CD8-positive, alpha-beta memory T cell (primary cell): Measurements from ENCODE around the gene TMEM183A. TPM values are rescaled to one million over a fixed set of nuclear protein-coding genes. Genes with fewer than 3 reads are reported as not detected.
"Not testable (repeated sequence)": the region's sequence is repeated elsewhere in the genome, so short reads cannot be mapped to it uniquely, and the experiment has no call there.

ENCODE experiments used
- CTCF ChIA-PET: fragments of 350-600 bp; sonication (Branson Sonifier 250); formaldehyde crosslinking; loops from one replicate; lab custom pipeline; 2021; ENCODE audit warnings: antibody characterized with exemption; lab: Charles Lee
- POLR2A ChIA-PET: fragments of 350-600 bp; sonication (Branson Sonifier 250); formaldehyde crosslinking; loops from one replicate; lab custom pipeline; 2021; ENCODE audit warnings: antibody characterized with exemption; lab: Charles Lee
- DNase-seq, 5 donors: peaks; one replicate each; pipeline versions ENCODE4 v3.0.0 to v3.0.0-alpha.2; 2020 to 2022; ENCODE audit warnings: mixed read lengths in 1 of 5
- H3K27ac ChIP-seq: one replicate; pipeline ENCODE4 v1.7.0; 2013; ENCODE audit warnings: low read depth, mild to moderate bottlenecking, low read length, moderate library complexity
- H3K27me3 ChIP-seq: 2 replicates; pipeline ENCODE4 v1.7.0; 2013; ENCODE audit warnings: low read length, mild to moderate bottlenecking; ENCODE audit not compliant: insufficient read depth, poor library complexity, severe bottlenecking
- H3K36me3 ChIP-seq: 2 replicates; pipeline ENCODE4 v1.7.0; 2013; ENCODE audit warnings: mild to moderate bottlenecking, low read length, moderate library complexity; ENCODE audit not compliant: insufficient read depth
- H3K4me1 ChIP-seq: 2 replicates; pipeline ENCODE4 v1.7.0; 2013; ENCODE audit warnings: mild to moderate bottlenecking, low read length, moderate library complexity; ENCODE audit not compliant: insufficient read depth
- H3K4me3 ChIP-seq: 2 replicates; pipeline ENCODE4 v1.7.0; 2013; ENCODE audit warnings: mild to moderate bottlenecking, low read length
- H3K9me3 ChIP-seq: 2 replicates; pipeline ENCODE4 v1.7.0; 2013; ENCODE audit warnings: mild to moderate bottlenecking, low read length
- H3K27ac Mint-ChIP-seq, 8 donors: one replicate each; pipeline ENCODE4 v1.8.0; 2020 to 2021; ENCODE audit warnings: mixed read lengths in 8 of 8, mild to moderate bottlenecking in 6 of 8, inconsistent platforms in 3 of 8, moderate library complexity in 3 of 8
- H3K27me3 Mint-ChIP-seq, 2 donors: one replicate each; pipeline ENCODE4 v1.8.0; 2020 to 2021; ENCODE audit warnings: mixed read lengths in 2 of 2, mild to moderate bottlenecking in 1 of 2, moderate library complexity in 1 of 2
- H3K36me3 Mint-ChIP-seq, 3 donors: one replicate each; pipeline ENCODE4 v1.8.0; 2020 to 2021; ENCODE audit warnings: mixed read lengths in 3 of 3, inconsistent platforms in 1 of 3, mild to moderate bottlenecking in 1 of 3
- H3K4me1 Mint-ChIP-seq, 3 donors: one replicate each; pipeline ENCODE4 v1.8.0; 2020 to 2021; ENCODE audit warnings: mixed read lengths in 3 of 3, inconsistent platforms in 1 of 3, mild to moderate bottlenecking in 1 of 3
- H3K4me3 Mint-ChIP-seq, 7 donors: one replicate each; pipeline ENCODE4 v1.8.0; 2020 to 2021; ENCODE audit warnings: mixed read lengths in 7 of 7, mild to moderate bottlenecking in 6 of 7, moderate library complexity in 4 of 7, inconsistent platforms in 2 of 7
- H3K9me3 Mint-ChIP-seq, 5 donors: one replicate each; pipeline ENCODE4 v1.8.0; 2020 to 2022; ENCODE audit warnings: mixed read lengths in 5 of 5, mild to moderate bottlenecking in 3 of 5, moderate library complexity in 2 of 5, inconsistent platforms in 1 of 5
- polyA plus RNA-seq: library from polyadenylated mRNA; unstranded; fragments of 300-500 nt; fragmentation: Illumina TruSeq; gene quantifications from one replicate; pipeline ENCODE4 v1.2.3, GENCODE V29; 2021
- total RNA-seq, 2 experiments: library from RNA; stranded (reverse); gene quantifications; one replicate each; pipeline ENCODE4 v1.2.3, GENCODE V29; 2021

The TMEM183A gene
- total and polyA plus RNA-seq, 3 experiments from 2014 or later, result 55.4 to 77.2 (median 76.9) TPM

- no peak for DNase-seq
- Mint-ChIP-seq H3K27me3 (peaks cover 24 to 35% of the 10 kb centered on the region in 2 donors), H3K4me1 (no peaks in the 10 kb centered on the region), H3K9me3 (no peaks in the 10 kb centered on the region), H3K27ac (no peak overlapping the region), H3K36me3 (no peaks in the 10 kb centered on the region), H3K4me3 (no peak overlapping the region)
- POLR2A ChIA-PET, result no interaction called here
- H3K4me3 ChIP-seq, result no peak overlapping the region
- H3K4me1 ChIP-seq, result no peaks in the 10 kb centered on the region
- no peak overlapping the region for H3K27ac ChIP-seq
- H3K36me3 ChIP-seq, result no peaks in the 10 kb centered on the region
- no peaks in the 10 kb centered on the region for H3K9me3 ChIP-seq
- H3K27me3 ChIP-seq, result no peaks in the 10 kb centered on the region
- CTCF ChIA-PET, result no interaction called here
Observed at GRCh38 chr1:202976633-202977032, 30.5 kb upstream of the TMEM183A start.

GRCh38 chr1:202979459-202979858 is 27.7 kb upstream of the TMEM183A start:
- no peak for DNase-seq
- H3K4me3 ChIP-seq, result no peak overlapping the region
- H3K9me3 ChIP-seq, result no peaks in the 10 kb centered on the region
- Mint-ChIP-seq H3K36me3 (no peaks in the 10 kb centered on the region), H3K4me1 (peaks cover 0 to 2% (median 0%) of the 10 kb centered on the region in 3 donors), H3K27me3 (peaks cover 26 to 35% of the 10 kb centered on the region in 2 donors), H3K4me3 (no peak overlapping the region), H3K9me3 (no peaks in the 10 kb centered on the region), H3K27ac (no peak overlapping the region)
- CTCF ChIA-PET, result no interaction called here
- POLR2A ChIA-PET, result no interaction called here
- H3K27ac ChIP-seq, result no peak overlapping the region
- no peaks in the 10 kb centered on the region for H3K36me3 ChIP-seq
- H3K27me3 ChIP-seq, result no peaks in the 10 kb centered on the region
- no peaks in the 10 kb centered on the region for H3K4me1 ChIP-seq

- Mint-ChIP-seq H3K4me3 (no peak overlapping the region), H3K27ac (peak overlapping the region in 1 of 8 donors; percentile 19), H3K9me3 (no peaks in the 10 kb centered on the region), H3K27me3 (peaks cover 18 to 35% of the 10 kb centered on the region in 2 donors), H3K4me1 (peaks cover 0 to 2% (median 0%) of the 10 kb centered on the region in 3 donors), H3K36me3 (no peaks in the 10 kb centered on the region)
- Histone ChIP-seq H3K4me3 (no peak overlapping the region), H3K36me3 (no peaks in the 10 kb centered on the region), H3K27me3 (no peaks in the 10 kb centered on the region), H3K9me3 (no peaks in the 10 kb centered on the region), H3K27ac (no peak overlapping the region), H3K4me1 (no peaks in the 10 kb centered on the region)
- ChIA-PET CTCF (interaction anchor here (0.7 to 1.5 kb wide), 3 partner anchors 11 to 22 kb away, joined by 3 to 4 read pairs (median 3); no protein-coding TSS in a partner anchor), POLR2A (interaction anchor here (0.7 kb wide), 1 partner anchor 38 kb away, joined by 4 read pairs; no protein-coding TSS in a partner anchor)
- no peak for DNase-seq
Observed at GRCh38 chr1:202981939-202982338, 25.2 kb upstream of the TMEM183A start.

GRCh38 chr1:202982715-202983430 is 24.3 kb upstream of the TMEM183A start:
- Histone ChIP-seq H3K27ac (no peak overlapping the region), H3K36me3 (no peaks in the 10 kb centered on the region), H3K9me3 (no peaks in the 10 kb centered on the region), H3K27me3 (no peaks in the 10 kb centered on the region), H3K4me3 (no peak overlapping the region), H3K4me1 (no peaks in the 10 kb centered on the region)
- DNase-seq, result no peak
- H3K4me1 Mint-ChIP-seq, result peaks cover 0 to 2% (median 0%) of the 10 kb centered on the region in 3 donors
- H3K4me3 Mint-ChIP-seq, result no peak overlapping the region
- peaks cover 17 to 31% of the 10 kb centered on the region in 2 donors for H3K27me3 Mint-ChIP-seq
- ChIA-PET POLR2A (no interaction called here), CTCF (interaction anchor here (1.3 kb wide), 1 partner anchor 13 kb away, joined by 4 read pairs; no protein-coding TSS in a partner anchor)
- H3K27ac Mint-ChIP-seq, result no peak overlapping the region
- H3K36me3 Mint-ChIP-seq, result no peaks in the 10 kb centered on the region
- no peaks in the 10 kb centered on the region for H3K9me3 Mint-ChIP-seq

GRCh38 chr1:202986120-202986519 is 21.1 kb upstream of the TMEM183A start:
- H3K27ac Mint-ChIP-seq, H3K4me1 ChIP-seq, H3K36me3 ChIP-seq, H3K4me3 ChIP-seq, H3K4me3 Mint-ChIP-seq, CTCF ChIA-PET, H3K27me3 ChIP-seq, H3K4me1 Mint-ChIP-seq, H3K27ac ChIP-seq, H3K9me3 ChIP-seq, H3K9me3 Mint-ChIP-seq, H3K36me3 Mint-ChIP-seq, DNase-seq: not testable (repeated sequence)
- POLR2A ChIA-PET, result interaction anchor here (0.5 to 0.7 kb wide), 2 partner anchors 9 to 99 kb away, joined by 4 to 5 read pairs; no protein-coding TSS in a partner anchor
- H3K27me3 Mint-ChIP-seq, result peaks cover 5 to 37% of the 10 kb centered on the region in 2 donors

GRCh38 chr1:202987255-202987654 is 19.9 kb upstream of the TMEM183A start:
- CTCF ChIA-PET, result interaction anchor here (2.8 kb wide), 1 partner anchor 12 kb away, joined by 9 read pairs; no protein-coding TSS in a partner anchor
- no peak overlapping the region for H3K27ac ChIP-seq

GRCh38 chr1:202987922-202988583 is 19.1 kb upstream of the TMEM183A start:
- H3K4me3 Mint-ChIP-seq, result no peak overlapping the region
- H3K9me3 Mint-ChIP-seq, result peaks cover 0 to 3% (median 0%) of the 10 kb centered on the region in 5 donors
- peaks cover 16 to 53% of the 10 kb centered on the region in 2 donors for H3K27me3 Mint-ChIP-seq

More at GRCh38 chr1:202987255-202987654, 19.9 kb upstream of the TMEM183A start:
- no peaks in the 10 kb centered on the region for H3K4me1 Mint-ChIP-seq
- peaks cover 15 to 48% of the 10 kb centered on the region in 2 donors for H3K27me3 Mint-ChIP-seq
- H3K4me3 Mint-ChIP-seq, result no peak overlapping the region
- Histone ChIP-seq H3K4me3 (no peak overlapping the region), H3K36me3 (no peaks in the 10 kb centered on the region), H3K27me3 (no peaks in the 10 kb centered on the region), H3K9me3 (no peaks in the 10 kb centered on the region), H3K4me1 (no peaks in the 10 kb centered on the region)
- peaks cover 0 to 3% (median 0%) of the 10 kb centered on the region in 5 donors for H3K9me3 Mint-ChIP-seq
- POLR2A ChIA-PET, result no interaction called here
- DNase-seq, result no peak
- peaks cover 0 to 6% (median 0%) of the 10 kb centered on the region in 3 donors for H3K36me3 Mint-ChIP-seq
- peak overlapping the region in 1 of 8 donors; percentile 26 for H3K27ac Mint-ChIP-seq

GRCh38 chr1:202989879-202990278 is 17.3 kb upstream of the TMEM183A start:
- Mint-ChIP-seq H3K36me3 (peaks cover 0 to 6% (median 0%) of the 10 kb centered on the region in 3 donors), H3K4me1 (no peaks in the 10 kb centered on the region), H3K27me3 (peaks cover 26 to 66% of the 10 kb centered on the region in 2 donors), H3K27ac (no peak overlapping the region), H3K9me3 (peaks cover 0 to 3% (median 0%) of the 10 kb centered on the region in 5 donors), H3K4me3 (no peak overlapping the region)
- Histone ChIP-seq H3K27me3 (no peaks in the 10 kb centered on the region), H3K4me1 (no peaks in the 10 kb centered on the region), H3K9me3 (no peaks in the 10 kb centered on the region), H3K27ac (no peak overlapping the region), H3K4me3 (no peak overlapping the region), H3K36me3 (no peaks in the 10 kb centered on the region)
- CTCF ChIA-PET, result interaction anchor here (2.8 kb wide), 1 partner anchor 9 kb away, joined by 9 read pairs; no protein-coding TSS in a partner anchor
- POLR2A ChIA-PET, result no interaction called here
- no peak for DNase-seq

More at GRCh38 chr1:202987922-202988583, 19.1 kb upstream of the TMEM183A start:
- POLR2A ChIA-PET, result no interaction called here
- Histone ChIP-seq H3K4me3 (no peak overlapping the region), H3K9me3 (no peaks in the 10 kb centered on the region), H3K4me1 (no peaks in the 10 kb centered on the region), H3K27ac (no peak overlapping the region), H3K27me3 (no peaks in the 10 kb centered on the region), H3K36me3 (no peaks in the 10 kb centered on the region)
- CTCF ChIA-PET, result interaction anchor here (2.8 kb wide), 1 partner anchor 11 kb away, joined by 9 read pairs; no protein-coding TSS in a partner anchor
- Mint-ChIP-seq H3K27ac (no peak overlapping the region), H3K36me3 (peaks cover 0 to 6% (median 0%) of the 10 kb centered on the region in 3 donors), H3K4me1 (no peaks in the 10 kb centered on the region)
- DNase-seq, result no peak
